ENCODE data around the gene TSPAN14.

The TSPAN14 gene

GRCh38 chr10:80421707-80422536 lies 32.2 kb upstream of the TSPAN14 start:
- no peak for DNase-seq (ENCODE audit: low read depth)

- no peak for DNase-seq (ENCODE audit: low read depth)
Observed at GRCh38 chr10:80425901-80426300, 28.2 kb upstream of the TSPAN14 start.

- DNase-seq (ENCODE audit: low read depth): no peak
Observed at GRCh38 chr10:80427541-80427940, 26.6 kb upstream of the TSPAN14 start.

GRCh38 chr10:80429521-80429973 lies 24.6 kb upstream of the TSPAN14 start:
- no peak for DNase-seq (ENCODE audit: low read depth)

- no peak for DNase-seq (ENCODE audit: low read depth)
Observed at GRCh38 chr10:80433134-80433533, 21.0 kb upstream of the TSPAN14 start.

GRCh38 chr10:80436446-80437098 lies 17.5 kb upstream of the TSPAN14 start:
- DNase-seq (ENCODE audit: low read depth): no peak

- no peak for DNase-seq (ENCODE audit: low read depth)
Observed at GRCh38 chr10:80437227-80437626, 16.9 kb upstream of the TSPAN14 start.

GRCh38 chr10:80441831-80442230 lies 12.3 kb upstream of the TSPAN14 start:
- no peak for DNase-seq (ENCODE audit: low read depth)

- no peak for DNase-seq (ENCODE audit: low read depth)
Observed at GRCh38 chr10:80442879-80443278, 11.2 kb upstream of the TSPAN14 start.

GRCh38 chr10:80443531-80443974 lies 10.6 kb upstream of the TSPAN14 start:
- no peak for DNase-seq (ENCODE audit: low read depth)

GRCh38 chr10:80444124-80444523 lies 10.0 kb upstream of the TSPAN14 start:
- no peak for DNase-seq (ENCODE audit: low read depth)

GRCh38 chr10:80444646-80445319 lies 9.3 kb upstream of the TSPAN14 start:
- no peak for DNase-seq (ENCODE audit: low read depth)

GRCh38 chr10:80447436-80448190 lies 6.5 kb upstream of the TSPAN14 start:
- no peak for DNase-seq (ENCODE audit: low read depth)

- DNase-seq (ENCODE audit: low read depth): no peak
Observed at GRCh38 chr10:80448209-80448942, 5.7 kb upstream of the TSPAN14 start.

- no peak for DNase-seq (ENCODE audit: low read depth)
Observed at GRCh38 chr10:80449520-80449919, 4.6 kb upstream of the TSPAN14 start.

GRCh38 chr10:80451132-80451531 lies 3.0 kb upstream of the TSPAN14 start:
- no peak for DNase-seq (ENCODE audit: low read depth)

- DNase-seq (ENCODE audit: low read depth): no peak
Observed at GRCh38 chr10:80452069-80452468, 2.0 kb upstream of the TSPAN14 start.

GRCh38 chr10:80452640-80453039 lies 1.5 kb upstream of the TSPAN14 start:
- no peak for DNase-seq (ENCODE audit: low read depth)

GRCh38 chr10:80453056-80453841 lies 861 bp upstream of the TSPAN14 start:
- DNase-seq (ENCODE audit: low read depth): no peak
